GM23248 (cell line): ENCODE measurements around the gene TMEM63C. TPM values are rescaled to one million over a fixed set of nuclear protein-coding genes. Genes with fewer than 3 reads are reported as not detected.

Experiments
- DNase-seq: peaks from one replicate; pipeline ENCODE4 v3.0.0-alpha.2; 2015
- H2AFZ ChIP-seq: fragments of 200-600 bp; sonication (generic); 2 replicates; pipeline ENCODE4 v1.6.1; 2016; ENCODE audit warnings: antibody characterized with exemption
- H3F3A ChIP-seq: fragments of 200-600 bp; sonication (generic); 2 replicates; pipeline ENCODE4 v1.6.1; 2016; ENCODE audit warnings: mild to moderate bottlenecking, antibody characterized with exemption, mixed run types; ENCODE audit not compliant: insufficient read depth
- H3K27ac ChIP-seq: fragments of 200-600 bp; sonication (generic); 2 replicates; pipeline ENCODE4 v1.5.1; 2016; ENCODE audit warnings: mild to moderate bottlenecking
- H3K27me3 ChIP-seq: fragments of 200-600 bp; sonication (generic); replicated peaks from 2 replicates; pipeline ENCODE4 v1.6.1; 2016; ENCODE audit warnings: mild to moderate bottlenecking; ENCODE audit not compliant: insufficient read depth
- H3K36me3 ChIP-seq: fragments of 200-600 bp; sonication (generic); 2 replicates; pipeline ENCODE4 v1.6.1; 2016; ENCODE audit warnings: low read depth, mild to moderate bottlenecking
- H3K4me1 ChIP-seq: fragments of 200-600 bp; sonication (generic); 2 replicates; pipeline ENCODE4 v1.6.1; 2016; ENCODE audit warnings: mild to moderate bottlenecking; ENCODE audit not compliant: insufficient read depth
- H3K4me2 ChIP-seq: fragments of 200-600 bp; sonication (generic); one replicate; pipeline ENCODE4 v1.6.1; 2016; ENCODE audit warnings: mild to moderate bottlenecking; ENCODE audit not compliant: unreplicated experiment
- H3K4me3 ChIP-seq: fragments of 200-600 bp; sonication (generic); 2 replicates; pipeline ENCODE4 v1.5.1; 2016; ENCODE audit warnings: mild to moderate bottlenecking
- H3K79me2 ChIP-seq: fragments of 200-600 bp; sonication (generic); 2 replicates; pipeline ENCODE4 v1.6.1; 2016; ENCODE audit warnings: mild to moderate bottlenecking; ENCODE audit not compliant: insufficient read depth
- H3K9ac ChIP-seq: fragments of 200-600 bp; sonication (generic); 2 replicates; pipeline ENCODE4 v1.6.1; 2016; ENCODE audit warnings: mild to moderate bottlenecking
- H3K9me2 ChIP-seq: fragments of 200-600 bp; sonication (generic); 2 replicates; pipeline ENCODE4 v1.6.1; 2016; ENCODE audit warnings: mixed run types, mild to moderate bottlenecking, moderate library complexity; ENCODE audit not compliant: insufficient read depth
- H3K9me3 ChIP-seq: fragments of 200-600 bp; sonication (generic); one replicate; pipeline ENCODE4 v1.6.1; 2017; ENCODE audit warnings: low read depth
- H4K20me1 ChIP-seq: fragments of 200-600 bp; sonication (generic); 2 replicates; pipeline ENCODE4 v1.6.0; 2016; ENCODE audit not compliant: insufficient read depth
- EZH2 ChIP-seq: fragments of 200-600 bp; sonication (generic); IDR thresholded peaks from 2 replicates; pipeline ENCODE4 v1.6.1; 2018; ENCODE audit warnings: antibody characterized with exemption, mild to moderate bottlenecking; ENCODE audit not compliant: insufficient read depth, poor library complexity, severe bottlenecking
- EZH2phosphoT487 ChIP-seq: fragments of 200-600 bp; sonication (generic); IDR thresholded peaks from 2 replicates; pipeline ENCODE4 v1.6.1; 2018; ENCODE audit warnings: antibody characterized with exemption, moderate library complexity, mild to moderate bottlenecking, low read depth; ENCODE audit not compliant: insufficient read depth
- WGBS, 2 experiments: methylation state at CpG; one replicate each; pipeline ENCODE4 v1.1.6; 2015 to 2017; ENCODE audit warnings: low lambda C conversion rate in 2 of 2, low coverage in 1 of 2; ENCODE audit errors: missing lambda C conversion rate in 2 of 2; 5-methylcytosine and 5-hydroxymethylcytosine counted together
- in situ Hi-C: fragments of 300-500 bp; cut with MboI; formaldehyde crosslinking; loops from 2 replicates; pipeline ENCODE4 v1.15.0; 2020
- microRNA counts: library from miRNA; unstranded; fragments of <30 nt; microRNA quantifications from one replicate; lab custom pipeline; 2016
- microRNA-seq: library from miRNA; unstranded; fragments of <30 nt; microRNA quantifications from one replicate; pipeline ENCODE4, GENCODE V29; 2016; ENCODE audit warnings: borderline number of aligned reads
- polyA plus RNA-seq: library from polyadenylated mRNA; unstranded; fragments of >200 nt; fragmentation: Nextera tagmentation; extraction: Ambion mirVana; gene quantifications from 2 replicates; pipeline ENCODE4 v1.2.1, GENCODE V29; 2016
- small RNA-seq: library from RNA; depleted of rRNA; stranded (forward); fragments of <200 nt; gene quantifications from one replicate; pipeline ENCODE3, GENCODE V24; 2014; ENCODE audit warnings: low read depth, low replicate concordance
- total RNA-seq: library from RNA; depleted of rRNA; stranded (reverse); fragments of >200 nt; shearing (Covaris generic); gene quantifications from 2 replicates; pipeline ENCODE4 v1.2.3, GENCODE V29; 2014; rRNA removed

The TMEM63C gene
- total and polyA plus RNA-seq, 2 experiments from 2014 or later = not detected

DNA sequence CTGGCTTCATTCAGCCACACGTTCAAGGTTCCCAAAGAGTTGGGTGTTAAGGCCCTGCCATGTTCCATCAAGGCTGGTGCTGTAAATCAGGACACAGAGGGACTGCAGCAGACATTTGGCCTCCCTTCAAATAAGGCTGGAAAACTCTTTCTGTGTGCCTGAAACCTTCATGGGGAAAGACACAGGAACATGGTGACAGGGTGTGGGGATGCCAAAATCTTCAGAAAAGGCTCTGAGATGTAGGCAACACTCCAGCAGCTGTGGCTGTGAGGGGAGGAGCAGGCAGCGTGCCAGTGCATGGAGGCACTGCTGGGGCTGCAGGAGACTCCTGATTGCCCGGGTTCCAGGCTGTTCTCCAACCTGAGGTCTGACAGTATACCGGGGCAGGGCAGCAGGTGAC, 124.1 kb downstream of the TMEM63C start:
- H3K27me3 ChIP-seq = no peaks in the 10 kb centered on the region
- no peaks in the 10 kb centered on the region for H3K9me3 ChIP-seq
- WGBS, 2 experiments = 79 to 81% methylated on average over 4 of the region's 4 CpGs
- peaks cover 8% of the 10 kb centered on the region for H3K79me2 ChIP-seq
- H2AFZ ChIP-seq = no peak overlapping the region
- H3K4me1 ChIP-seq = peaks cover 41% of the 10 kb centered on the region
- no peak overlapping the region for H3K4me3 ChIP-seq
- H3K9ac ChIP-seq = no peak overlapping the region
- DNase-seq = no peak
- H3K9me2 ChIP-seq = no peaks in the 10 kb centered on the region
- no peaks in the 10 kb centered on the region for H3K36me3 ChIP-seq
- peaks cover 39% of the 10 kb centered on the region for H3F3A ChIP-seq
- H4K20me1 ChIP-seq = no peaks in the 10 kb centered on the region
- no peak overlapping the region for H3K27ac ChIP-seq
- in situ Hi-C loops = no loop called here
- no peak overlapping the region for H3K4me2 ChIP-seq
- TF ChIP-seq EZH2phosphoT487 (no peak), EZH2 (no peak)

- peak overlapping the region; percentile 20; the same call in 1 of the 2 replicates for H3K9ac ChIP-seq
- H3K4me1 ChIP-seq = peaks cover 48% of the 10 kb centered on the region
- H3K4me3 ChIP-seq = peak overlapping the region; percentile 14; the same call in 1 of the 2 replicates
- in situ Hi-C loops = no loop called here
- peak overlapping the region; percentile 51 for H3K4me2 ChIP-seq
- TF ChIP-seq EZH2 = no peak
- TF ChIP-seq EZH2phosphoT487 = no peak
- H3K36me3 ChIP-seq = no peaks in the 10 kb centered on the region
- peaks cover 11% of the 10 kb centered on the region for H3K79me2 ChIP-seq
- no peaks in the 10 kb centered on the region for H4K20me1 ChIP-seq
- WGBS, 2 experiments = 36 to 37% methylated on average over 3 of the region's 3 CpGs
- H3K27me3 ChIP-seq = no peaks in the 10 kb centered on the region
- DNase-seq = peak; percentile 21
- no peaks in the 10 kb centered on the region for H3K9me2 ChIP-seq
- peak overlapping the region; percentile 52 for H3K27ac ChIP-seq
- H3K9me3 ChIP-seq = no peaks in the 10 kb centered on the region
- peaks cover 39% of the 10 kb centered on the region for H3F3A ChIP-seq
- no peak overlapping the region for H2AFZ ChIP-seq
Measured at GRCh38 chr14:77306416-77306815, 124.8 kb downstream of the TMEM63C start.

DNA sequence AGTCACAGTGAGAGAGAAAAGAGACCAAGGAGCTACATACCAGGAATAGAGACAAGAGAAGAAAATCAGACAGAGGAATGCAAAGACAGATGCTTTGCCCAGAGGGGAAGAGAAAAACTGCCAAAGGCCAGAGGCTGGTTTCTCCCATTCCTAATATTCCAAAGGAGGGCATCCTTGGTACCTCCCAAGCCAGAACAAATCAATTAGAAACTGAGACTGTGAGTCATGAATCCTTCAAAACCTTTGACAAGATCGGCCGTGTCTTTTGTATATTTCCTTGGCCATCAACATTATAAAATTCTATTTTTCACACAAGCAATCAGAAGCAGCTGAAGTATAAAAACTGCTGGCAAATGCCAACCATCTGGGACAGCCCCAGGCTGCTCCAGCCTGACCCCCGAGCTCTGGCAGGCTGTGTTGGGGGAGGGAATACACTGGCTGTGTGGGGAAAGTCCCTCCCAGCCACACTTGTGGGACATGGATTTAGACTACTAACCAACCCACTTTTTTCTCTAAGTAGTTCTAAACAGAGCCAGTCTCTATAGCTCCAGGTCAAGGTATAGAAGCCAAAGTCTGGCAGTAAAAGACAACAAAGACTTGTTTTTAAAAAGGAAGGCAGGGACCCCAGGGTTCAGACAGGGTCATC, 125.4 kb downstream of the TMEM63C start:
- DNase-seq = peak; percentile 41
- peaks cover 52% of the 10 kb centered on the region for H3K4me1 ChIP-seq
- no peak overlapping the region for H2AFZ ChIP-seq
- TF ChIP-seq EZH2phosphoT487 (no peak), EZH2 (no peak)
- H3K9ac ChIP-seq = peak overlapping the region; percentile 20; the same call in 1 of the 2 replicates
- peaks cover 13% of the 10 kb centered on the region for H3K79me2 ChIP-seq
- peak overlapping the region; percentile 14; the same call in 1 of the 2 replicates for H3K4me3 ChIP-seq
- H3F3A ChIP-seq = peaks cover 39% of the 10 kb centered on the region
- in situ Hi-C loops = no loop called here
- no peaks in the 10 kb centered on the region for H3K27me3 ChIP-seq
- H3K9me2 ChIP-seq = no peaks in the 10 kb centered on the region
- peak overlapping the region; percentile 52 for H3K27ac ChIP-seq
- H3K9me3 ChIP-seq = no peaks in the 10 kb centered on the region
- H4K20me1 ChIP-seq = no peaks in the 10 kb centered on the region
- no peaks in the 10 kb centered on the region for H3K36me3 ChIP-seq
- 12 to 16% methylated on average over 3 of the region's 3 CpGs for whole genome bisulfite sequencing, 2 experiments
- H3K4me2 ChIP-seq = peak overlapping the region; percentile 51

MicroRNAs encoded within 50 kb of the gene (microRNA counts, 767-probe panel; counts per million panel counts)
- 7,159 counts per million, percentile 95 among the panel's probes with 10 or more counts for microRNA hsa-miR-1260a (lab: Ali Mortazavi, UCI)

Small RNA genes within 50 kb of the gene (microRNA-seq; reads per million reads assigned to microRNA genes)
- not detected for gene MIR1260A

Small RNA genes within 50 kb of the gene (small RNA-seq; reads per million reads assigned to genes)
- gene MIR1260A = not detected
- gene RF00421 = not detected

Other genes with a start within 250 kb of the TMEM63C start
- 43.4 and 51.0 TPM in 2 replicates for gene IRF2BPL, start 153.1 kb upstream of the TMEM63C start, total RNA-seq
- gene IRF2BPL, start 153.1 kb upstream of the TMEM63C start, polyA plus RNA-seq = 4.8 and 4.9 TPM in 2 replicates
- gene CIPC, start 83.5 kb upstream of the TMEM63C start, total RNA-seq = 10.8 and 14.4 TPM in 2 replicates
- 5.5 and 5.6 TPM in 2 replicates for gene CIPC, start 83.5 kb upstream of the TMEM63C start, polyA plus RNA-seq
- not detected in 2 replicates for gene ZDHHC22, start 40.0 kb upstream of the TMEM63C start, total RNA-seq
- not detected in 2 replicates for gene ZDHHC22, start 40.0 kb upstream of the TMEM63C start, polyA plus RNA-seq
- gene NGB, start 89.4 kb downstream of the TMEM63C start, total RNA-seq = not detected in 2 replicates
- gene NGB, start 89.4 kb downstream of the TMEM63C start, polyA plus RNA-seq = not detected in 2 replicates
- 21.0 and 28.3 TPM in 2 replicates for gene POMT2, start 139.1 kb downstream of the TMEM63C start, total RNA-seq
- gene POMT2, start 139.1 kb downstream of the TMEM63C start, polyA plus RNA-seq = 18.0 and 20.7 TPM in 2 replicates
- 26.1 and 26.2 TPM in 2 replicates for gene GSTZ1, start 139.2 kb downstream of the TMEM63C start, total RNA-seq
- gene GSTZ1, start 139.2 kb downstream of the TMEM63C start, polyA plus RNA-seq = 9.7 and 14.9 TPM in 2 replicates
- gene TMED8, start 195.3 kb downstream of the TMEM63C start, total RNA-seq = 7.5 and 7.7 TPM in 2 replicates
- gene TMED8, start 195.3 kb downstream of the TMEM63C start, polyA plus RNA-seq = 3.1 and 3.2 TPM in 2 replicates
- gene SAMD15, start 195.6 kb downstream of the TMEM63C start, total RNA-seq = 1.4 and 2.8 TPM in 2 replicates
- 0.95 and 1.3 TPM in 2 replicates for gene SAMD15, start 195.6 kb downstream of the TMEM63C start, polyA plus RNA-seq
- gene NOXRED1, start 241.7 kb downstream of the TMEM63C start, total RNA-seq = not detected in 2 replicates
- 0.10 and 0.31 TPM in 2 replicates for gene NOXRED1, start 241.7 kb downstream of the TMEM63C start, polyA plus RNA-seq